Measurements from ENCODE around the gene INPP1. TPM values are rescaled to one million over a fixed set of nuclear protein-coding genes. Genes with fewer than 3 reads are reported as not detected.

INPP1 gene
- total RNA-seq, 2 donors from 2014 or later: 35.3 to 39.2 TPM

GRCh38 chr2:190351955-190352354, 8.6 kb downstream of the INPP1 start:
- Histone ChIP-seq H3K4me1 (peaks cover 3% of the 10 kb centered on the region), H3K9me3 (no peaks in the 10 kb centered on the region), H3K27ac (no peak overlapping the region), H3K4me3 (no peak overlapping the region), H3K27me3 (no peaks in the 10 kb centered on the region), H3K36me3 (no peaks in the 10 kb centered on the region), H3K9ac (ENCODE audit: low read depth in 2 of 2, low read length in 2 of 2) (no peak overlapping the region)
- no peak for DNase-seq
- intact Hi-C loops (cut with DNase I): no loop called here
- TF ChIP-seq CTCF (IDR thresholded peaks at IDR 0.05): no peak

- H3K4me3 ChIP-seq: no peak overlapping the region
- intact Hi-C loops (cut with DNase I): no loop called here
- H3K9me3 ChIP-seq: no peaks in the 10 kb centered on the region
- H3K9ac ChIP-seq (ENCODE audit: low read depth in 2 of 2, low read length in 2 of 2): no peak overlapping the region
- H3K27me3 ChIP-seq: no peaks in the 10 kb centered on the region
- TF ChIP-seq CTCF (IDR thresholded peaks at IDR 0.05): no peak
- no peak overlapping the region for H3K27ac ChIP-seq
- peaks cover 3% of the 10 kb centered on the region for H3K4me1 ChIP-seq
- DNase-seq: no peak
- H3K36me3 ChIP-seq: no peaks in the 10 kb centered on the region
These were observed 9.5 kb downstream of the INPP1 start for GRCh38 chr2:190352668-190353536.

- peaks cover 3% of the 10 kb centered on the region for H3K4me1 ChIP-seq
- TF ChIP-seq CTCF (IDR thresholded peaks at IDR 0.05): no peak
- no peaks in the 10 kb centered on the region for H3K36me3 ChIP-seq
- no peak overlapping the region for H3K4me3 ChIP-seq
- intact Hi-C loops (cut with DNase I): no loop called here
- H3K27me3 ChIP-seq: no peaks in the 10 kb centered on the region
- H3K9ac ChIP-seq (ENCODE audit: low read depth in 2 of 2, low read length in 2 of 2): no peak overlapping the region
- no peak for DNase-seq
- H3K27ac ChIP-seq: no peak overlapping the region
- no peaks in the 10 kb centered on the region for H3K9me3 ChIP-seq
These were observed 10.1 kb downstream of the INPP1 start for GRCh38 chr2:190353537-190353899.

GRCh38 chr2:190354003-190354690, 10.8 kb downstream of the INPP1 start:
- H3K36me3 ChIP-seq: no peaks in the 10 kb centered on the region
- H3K9me3 ChIP-seq: no peaks in the 10 kb centered on the region
- TF ChIP-seq CTCF (IDR thresholded peaks at IDR 0.05): no peak
- DNase-seq: no peak
- H3K27me3 ChIP-seq: no peaks in the 10 kb centered on the region
- intact Hi-C loops (cut with DNase I): no loop called here
- no peak overlapping the region for H3K27ac ChIP-seq
- H3K4me3 ChIP-seq: no peak overlapping the region
- H3K9ac ChIP-seq (ENCODE audit: low read depth in 2 of 2, low read length in 2 of 2): no peak overlapping the region
- peaks cover 3% of the 10 kb centered on the region for H3K4me1 ChIP-seq

DNA sequence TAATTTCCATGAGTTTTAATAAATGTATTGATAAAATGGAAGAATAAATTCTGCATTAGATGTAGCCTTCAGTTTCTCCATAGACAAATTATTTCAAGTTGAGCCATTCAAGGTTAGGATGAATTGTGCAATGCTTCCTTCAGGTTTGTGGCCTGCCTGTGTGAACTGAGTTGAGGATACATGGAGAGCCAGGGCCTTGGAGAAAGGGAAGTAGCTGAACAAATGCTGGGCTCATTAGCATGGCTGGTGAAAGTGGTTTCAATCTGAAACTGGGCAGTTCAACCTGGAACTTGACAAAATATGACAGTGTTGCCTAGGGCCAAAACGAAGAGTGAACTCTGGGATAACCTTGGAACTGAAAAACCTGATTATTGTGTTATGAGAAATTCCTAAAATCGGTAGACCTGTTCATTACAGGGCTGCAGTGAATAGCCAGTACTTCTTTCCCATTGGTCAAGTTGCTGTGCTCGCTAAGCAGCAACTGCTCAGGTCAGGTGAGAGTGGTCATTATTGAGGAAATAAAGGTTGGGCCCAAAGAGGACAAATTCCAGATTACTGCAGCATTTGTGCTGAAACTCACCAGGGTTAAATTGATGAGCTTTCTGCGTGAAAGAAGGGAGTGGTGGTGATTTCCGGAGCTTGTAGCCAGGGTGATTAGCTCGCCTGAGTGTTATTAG, 12.7 kb downstream of the INPP1 start:
- no peaks in the 10 kb centered on the region for H3K27me3 ChIP-seq
- no peak overlapping the region for H3K4me3 ChIP-seq
- H3K9ac ChIP-seq (ENCODE audit: low read depth in 2 of 2, low read length in 2 of 2): peak overlapping the region in 1 of 2 donors; percentile 13
- peaks cover 3% of the 10 kb centered on the region for H3K4me1 ChIP-seq
- intact Hi-C loops (cut with DNase I): no loop called here
- no peaks in the 10 kb centered on the region for H3K36me3 ChIP-seq
- no peak for TF ChIP-seq CTCF (IDR thresholded peaks at IDR 0.05)
- peak overlapping the region; percentile 20 for H3K27ac ChIP-seq
- DNase-seq: no peak
- H3K9me3 ChIP-seq: no peaks in the 10 kb centered on the region
